Measurements from ENCODE around the gene LRTM2. TPM values are rescaled to one million over a fixed set of nuclear protein-coding genes. Genes with fewer than 3 reads are reported as not detected.

Gene LRTM2
- total and polyA plus RNA-seq, 4 donors: not detected

GRCh38 chr12:1857086-1857485 is 36.7 kb downstream of the LRTM2 start:
- no peak overlapping the region for H3K4me3 ChIP-seq (ENCODE audit: low read depth in 1 of 3, low read length in 3 of 3)
- no peak overlapping the region for H3K27ac ChIP-seq (ENCODE audit: low read depth in 1 of 2, low read length in 2 of 2)
- no peak for DNase-seq (ENCODE audit: low spot score)
- no peak overlapping the region for H3K9ac ChIP-seq (ENCODE audit: low read depth in 1 of 2, low read length in 2 of 2)
- H3K27me3 ChIP-seq (ENCODE audit: control insufficient read depth in 4 of 4, insufficient read depth in 4 of 4, low read length in 3 of 4): peaks cover 0 to 4% (median 0%) of the 10 kb centered on the region in 4 donors
- H3K36me3 ChIP-seq (ENCODE audit: control insufficient read depth in 4 of 4, insufficient read depth in 3 of 4, low read depth in 1 of 4, low read length in 3 of 4): no peaks in the 10 kb centered on the region
- H3K9me3 ChIP-seq (ENCODE audit: control insufficient read depth in 4 of 4, low read length in 3 of 4): peaks cover 0 to 5% (median 0%) of the 10 kb centered on the region in 4 donors
- WGBS: 45% methylated on average over 2 of the region's 2 CpGs
- H3K4me1 ChIP-seq (ENCODE audit: control insufficient read depth in 4 of 4, insufficient read depth in 4 of 4, low read length in 3 of 4): no peaks in the 10 kb centered on the region
- TF ChIP-seq RXRA (IDR thresholded peaks at IDR 0.05) (no peak), EGR1 (IDR thresholded peaks at IDR 0.05; ENCODE audit: low read depth in 2 of 2) (no peak), NR2F2 (IDR thresholded peaks at IDR 0.05) (no peak), YY1 (IDR thresholded peaks at IDR 0.05) (no peak), MAX (IDR thresholded peaks at IDR 0.05) (no peak), ZBTB33 (IDR thresholded peaks at IDR 0.05) (no peak), HNF4A (conservative IDR thresholded peaks at IDR 0.05) (no peak), HNF4G (IDR thresholded peaks at IDR 0.05) (no peak), REST (IDR thresholded peaks at IDR 0.05) (no peak), JUND (IDR thresholded peaks at IDR 0.05) (no peak), CTCF (IDR thresholded peaks at IDR 0.05; ENCODE audit: low read depth, low read length, missing input control) (no peak), FOXA1 (IDR thresholded peaks at IDR 0.05) (no peak), SP1 (IDR thresholded peaks at IDR 0.05) (no peak), TAF1 (conservative IDR thresholded peaks at IDR 0.05) (no peak), ATF3 (IDR thresholded peaks at IDR 0.05) (no peak)

- 88% methylated on average over 7 of the region's 7 CpGs for WGBS
- no peak for DNase-seq (ENCODE audit: low spot score)
- TF ChIP-seq JUND (IDR thresholded peaks at IDR 0.05) (no peak), TAF1 (conservative IDR thresholded peaks at IDR 0.05) (no peak), HNF4G (IDR thresholded peaks at IDR 0.05) (no peak), FOXA2 (IDR thresholded peaks at IDR 0.05) (no peak), NR2F2 (IDR thresholded peaks at IDR 0.05) (no peak), RXRA (IDR thresholded peaks at IDR 0.05) (no peak), RAD21 (IDR thresholded peaks at IDR 0.05) (no peak), MAX (IDR thresholded peaks at IDR 0.05) (no peak), GABPA (IDR thresholded peaks at IDR 0.05 in 1 of 2, conservative IDR thresholded peaks at IDR 0.05 in 1 of 2) (no peak), FOXA1 (IDR thresholded peaks at IDR 0.05) (no peak), HNF4A (conservative IDR thresholded peaks at IDR 0.05) (no peak), YY1 (IDR thresholded peaks at IDR 0.05) (no peak), REST (IDR thresholded peaks at IDR 0.05) (no peak)
These were observed 37.5 kb downstream of the LRTM2 start for GRCh38 chr12:1857821-1858220.

More at GRCh38 chr12:1857821-1858220, 37.5 kb downstream of the LRTM2 start:
- Histone ChIP-seq H3K27ac (ENCODE audit: low read depth in 1 of 2, low read length in 2 of 2) (no peak overlapping the region), H3K9me3 (ENCODE audit: control insufficient read depth in 4 of 4, low read length in 3 of 4) (peaks cover 0 to 5% (median 0%) of the 10 kb centered on the region in 4 donors), H3K4me1 (ENCODE audit: control insufficient read depth in 4 of 4, insufficient read depth in 4 of 4, low read length in 3 of 4) (no peaks in the 10 kb centered on the region), H3K36me3 (ENCODE audit: control insufficient read depth in 4 of 4, insufficient read depth in 3 of 4, low read depth in 1 of 4, low read length in 3 of 4) (no peaks in the 10 kb centered on the region), H3K4me3 (ENCODE audit: low read depth in 1 of 3, low read length in 3 of 3) (no peak overlapping the region), H3K9ac (ENCODE audit: low read depth in 1 of 2, low read length in 2 of 2) (no peak overlapping the region), H3K27me3 (ENCODE audit: control insufficient read depth in 4 of 4, insufficient read depth in 4 of 4, low read length in 3 of 4) (peaks cover 0 to 4% (median 0%) of the 10 kb centered on the region in 4 donors)

Measured in liver (tissue), 9 donors.